ENCODE data around the gene SDS.

GRCh38 chr12:113413488-113413939 is 9.8 kb upstream of the SDS start:
- TF ChIP-seq POLR2A (IDR thresholded peaks at IDR 0.05) (no peak), CTCF (IDR thresholded peaks at IDR 0.05) (no peak), EP300 (IDR thresholded peaks at IDR 0.05) (no peak)

Data from ovary (tissue), 3 donors.